Gastroesophageal sphincter (tissue), 3 donors: ENCODE data around the gene MORF4L2.
"Not testable (repeated sequence)": the region's sequence is repeated elsewhere in the genome, so short reads cannot be mapped to it uniquely, and the experiment has no call there.

Source experiments
- EP300 ChIP-seq: sonication (generic); formaldehyde crosslinking; IDR thresholded peaks from one replicate; pipeline ENCODE4 v1.6.1; 2017; ENCODE audit warnings: antibody characterized with exemption, mild to moderate bottlenecking
- TF ChIP-seq, protein P1 (sequence below), 4 experiments: fragments of 200-600 bp in 2 of 4; fragments of 450-650 bp in 2 of 4; sonication (generic) in 1 of 4; IDR thresholded peaks; one replicate each; pipeline ENCODE4 v1.5.1; 2017 to 2019; ENCODE audit warnings: antibody characterized with exemption in 4 of 4, mild to moderate bottlenecking in 2 of 4, moderate library complexity in 2 of 4

DNA sequence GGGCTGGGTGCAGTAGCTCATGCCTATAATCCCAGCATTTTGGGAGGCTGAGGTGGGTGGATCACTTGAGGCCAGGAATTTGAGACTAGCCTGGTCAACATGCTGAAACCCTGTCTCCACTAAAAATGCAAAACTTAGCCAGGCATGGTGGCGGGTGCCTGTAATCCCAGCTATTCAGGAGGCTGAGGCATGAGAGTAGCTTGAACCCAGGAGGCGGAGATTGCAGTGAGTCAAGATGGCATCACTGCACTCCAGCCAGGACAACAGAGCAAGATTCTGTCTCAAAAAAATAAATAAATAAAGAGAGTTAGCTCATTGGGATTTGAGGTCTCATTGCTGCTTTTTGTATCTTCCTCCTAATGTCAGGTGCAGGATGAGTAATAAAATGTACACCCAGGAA is 29.4 kb downstream of the MORF4L2 start:
- TF ChIP-seq, protein P1, sequence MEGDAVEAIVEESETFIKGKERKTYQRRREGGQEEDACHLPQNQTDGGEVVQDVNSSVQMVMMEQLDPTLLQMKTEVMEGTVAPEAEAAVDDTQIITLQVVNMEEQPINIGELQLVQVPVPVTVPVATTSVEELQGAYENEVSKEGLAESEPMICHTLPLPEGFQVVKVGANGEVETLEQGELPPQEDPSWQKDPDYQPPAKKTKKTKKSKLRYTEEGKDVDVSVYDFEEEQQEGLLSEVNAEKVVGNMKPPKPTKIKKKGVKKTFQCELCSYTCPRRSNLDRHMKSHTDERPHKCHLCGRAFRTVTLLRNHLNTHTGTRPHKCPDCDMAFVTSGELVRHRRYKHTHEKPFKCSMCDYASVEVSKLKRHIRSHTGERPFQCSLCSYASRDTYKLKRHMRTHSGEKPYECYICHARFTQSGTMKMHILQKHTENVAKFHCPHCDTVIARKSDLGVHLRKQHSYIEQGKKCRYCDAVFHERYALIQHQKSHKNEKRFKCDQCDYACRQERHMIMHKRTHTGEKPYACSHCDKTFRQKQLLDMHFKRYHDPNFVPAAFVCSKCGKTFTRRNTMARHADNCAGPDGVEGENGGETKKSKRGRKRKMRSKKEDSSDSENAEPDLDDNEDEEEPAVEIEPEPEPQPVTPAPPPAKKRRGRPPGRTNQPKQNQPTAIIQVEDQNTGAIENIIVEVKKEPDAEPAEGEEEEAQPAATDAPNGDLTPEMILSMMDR (IDR thresholded peaks at IDR 0.05): not testable (repeated sequence)
- not testable (repeated sequence) for TF ChIP-seq EP300
